Panc1 (cell line): ENCODE measurements around the gene ARHGAP12. TPM values are rescaled to one million over a fixed set of nuclear protein-coding genes. Genes with fewer than 3 reads are reported as not detected.

ENCODE experiments used
- ATAC-seq: fragments of 200-7000 bp; cut with Tn5 transposase; 2 replicates; pipeline ENCODE4 v1.9.1; 2020; ENCODE audit warnings: mild to moderate bottlenecking, moderate library complexity
- BruUV-seq: library from RNA; stranded (reverse); fragments of 400-500 nt; replicated peaks from 2 replicates; lab custom pipeline; 2021; lab: Mats Ljungman, UMichigan
- CTCF ChIA-PET: fragments of 300-600 bp; sonication (Branson Sonifier 250); formaldehyde crosslinking; loops from one replicate; lab custom pipeline; 2022; ENCODE audit warnings: antibody characterized with exemption; lab: Charles Lee
- POLR2A ChIA-PET: fragments of 300-600 bp; sonication (Branson Sonifier 250); formaldehyde crosslinking; loops from one replicate; lab custom pipeline; 2022; ENCODE audit warnings: antibody characterized with exemption; lab: Charles Lee
- DNase-seq: peaks from one replicate; pipeline ENCODE4 v3.0.0-alpha.2; 2010; ENCODE audit warnings: low read depth, low spot score
- H3K27ac ChIP-seq: 2 replicates; pipeline ENCODE4 v1.5.1; 2011; ENCODE audit warnings: mild to moderate bottlenecking, low read length, inconsistent platforms
- H3K27me3 ChIP-seq: fragments of 200-500 bp; sonication (Bioruptor generic); 2 replicates; pipeline ENCODE4 v1.6.0; 2014; ENCODE audit warnings: low read length, inconsistent platforms; ENCODE audit not compliant: control insufficient read depth, insufficient read depth
- H3K36me3 ChIP-seq: fragments of 200-500 bp; sonication (Bioruptor generic); 2 replicates; pipeline ENCODE4 v1.5.1; 2014; ENCODE audit warnings: inconsistent platforms, mild to moderate bottlenecking, low read length, moderate library complexity; ENCODE audit not compliant: control insufficient read depth, insufficient read depth
- H3K4me1 ChIP-seq: 2 replicates; pipeline ENCODE4 v1.5.1; 2011; ENCODE audit warnings: inconsistent platforms, mild to moderate bottlenecking, low read length, moderate library complexity; ENCODE audit not compliant: control insufficient read depth, insufficient read depth
- H3K4me3 ChIP-seq, 2 experiments: 2 replicates each; pipeline ENCODE4 v1.5.1; 2011 to 2012; ENCODE audit warnings: low read depth in 2 of 2, low read length in 2 of 2, mild to moderate bottlenecking in 2 of 2, inconsistent platforms in 1 of 2, moderate library complexity in 1 of 2
- H3K9me3 ChIP-seq: fragments of 200-500 bp; sonication (Bioruptor generic); 2 replicates; pipeline ENCODE4 v1.5.1; 2014; ENCODE audit warnings: low read depth, mild to moderate bottlenecking, inconsistent platforms, low read length, moderate library complexity; ENCODE audit not compliant: control insufficient read depth, insufficient read depth
- CTCF ChIP-seq: fragments of 450-650 bp; IDR thresholded peaks from 2 replicates; pipeline ENCODE4 v1.5.1; 2017; ENCODE audit warnings: mild to moderate bottlenecking
- POLR2AphosphoS5 ChIP-seq: IDR thresholded peaks from 2 replicates; pipeline ENCODE4 v1.6.1; 2012; ENCODE audit warnings: mild to moderate bottlenecking, low read depth, low read length, moderate library complexity
- REST ChIP-seq, 2 experiments: IDR thresholded peaks; 2 replicates each; pipeline ENCODE4 v1.6.1; 2011 to 2012; ENCODE audit warnings: low read depth in 2 of 2, control low read depth in 1 of 2, low read length in 1 of 2, mild to moderate bottlenecking in 1 of 2, moderate library complexity in 1 of 2; ENCODE audit not compliant: insufficient read depth in 1 of 2
- SIN3A ChIP-seq: IDR thresholded peaks from 2 replicates; pipeline ENCODE4 v1.6.1; 2012; ENCODE audit warnings: low read depth, mild to moderate bottlenecking, low read length, moderate library complexity, borderline replicate concordance; ENCODE audit not compliant: insufficient read depth
- TCF7L2 ChIP-seq: IDR thresholded peaks from 2 replicates; pipeline ENCODE4 v1.6.1; 2011; ENCODE audit warnings: mild to moderate bottlenecking, low read depth, low read length, inconsistent platforms
- in situ Hi-C: cut with HindIII; loops from 2 replicates; pipeline ENCODE4 v1.10.0; 2016; ENCODE audit warnings: low sequenced_read_pairs, low pct_unique_long_range_greater_than_20kb
- intact Hi-C: fragments of 100-400 bp; cut with micrococcal nuclease; formaldehyde crosslinking; loops from one replicate; pipeline ENCODE4 v1.10.0; 2022; ENCODE audit not compliant: unreplicated experiment
- total RNA-seq: library from RNA; stranded (reverse); gene quantifications from one replicate; pipeline ENCODE4 v1.2.1, GENCODE V29; 2021; ENCODE audit not compliant: unreplicated experiment

Gene ARHGAP12
- total RNA-seq, 1 experiment from 2014 or later = 22.9 TPM

GRCh38 chr10:31926160-31926559 is 2.5 kb downstream of the ARHGAP12 start:
- ChIA-PET CTCF (interaction anchor here (0.6 kb wide), 1 partner anchor 220 kb away, joined by 3 read pairs; no protein-coding TSS in a partner anchor), POLR2A (interaction anchor here (0.6 kb wide), 2 partner anchors 152 to 565 kb away, joined by 3 read pairs; no protein-coding TSS in a partner anchor)
- DNase-seq (no peak), ATAC-seq (no peak)
- peaks cover 17% of the 10 kb centered on the region for H3K4me1 ChIP-seq
- intact Hi-C loops = loop anchor here (5.0 kb wide), 1 partner anchor 59 kb away; no protein-coding TSS in a partner anchor
- H3K36me3 ChIP-seq = no peaks in the 10 kb centered on the region; the same call in 1 of the 2 replicates
- TSS peak; percentile 66 for BruUV-seq
- no peak for TF ChIP-seq TCF7L2
- TF ChIP-seq POLR2AphosphoS5 = no peak
- TF ChIP-seq SIN3A = no peak
- TF ChIP-seq REST (IDR thresholded peaks at IDR 0.05; ENCODE audit: insufficient read depth in 1 of 2, low read depth in 2 of 2, low read length in 1 of 2) = no peak
- TF ChIP-seq CTCF = no peak
- in situ Hi-C loops = no loop called here
- H3K4me3 ChIP-seq = peak overlapping the region; percentile 39 to 73
- H3K27me3 ChIP-seq = no peaks in the 10 kb centered on the region
- no peaks in the 10 kb centered on the region for H3K9me3 ChIP-seq
- H3K27ac ChIP-seq = peak overlapping the region; percentile 82

GRCh38 chr10:31924833-31925232 is 3.8 kb downstream of the ARHGAP12 start:
- ChIA-PET POLR2A (no interaction called here), CTCF (no interaction called here)
- Histone ChIP-seq H3K4me1 (peaks cover 20% of the 10 kb centered on the region), H3K27ac (peak overlapping the region; percentile 63; the same call in 1 of the 2 replicates), H3K36me3 (no peaks in the 10 kb centered on the region; the same call in 1 of the 2 replicates), H3K27me3 (no peaks in the 10 kb centered on the region), H3K9me3 (no peaks in the 10 kb centered on the region), H3K4me3 (no peak overlapping the region)
- no peak for ATAC-seq
- TF ChIP-seq CTCF = no peak
- no peak for TF ChIP-seq REST (IDR thresholded peaks at IDR 0.05; ENCODE audit: insufficient read depth in 1 of 2, low read depth in 2 of 2, low read length in 1 of 2)
- no peak for TF ChIP-seq SIN3A
- no peak for TF ChIP-seq TCF7L2
- TF ChIP-seq POLR2AphosphoS5 = no peak
- in situ Hi-C loops (no loop called here), intact Hi-C loops (loop anchor here (5.0 kb wide), 1 partner anchor 58 kb away; no protein-coding TSS in a partner anchor)
- no TSS peak for BruUV-seq
- no peak for DNase-seq
